Measurements from ENCODE around the gene ALG9.

GRCh38 chr11:111814106-111814505, 57.3 kb downstream of the ALG9 start:
- TF ChIP-seq CTCF (conservative IDR thresholded peaks at IDR 0.05; ENCODE audit: low read length), result no peak
- TF ChIP-seq EZH2phosphoT487 (IDR thresholded peaks at IDR 0.05; ENCODE audit: borderline replicate concordance), result no peak
